Stimulated activated CD4-positive, alpha-beta T cell treated with anti-CD3 and anti-CD28 coated beads, Interleukin-2, amount 100 ng/mL, for 24 hours (primary cell): Measurements from ENCODE around the gene SLC28A1.

Experiments
- DNase-seq, 2 donors: peaks; one replicate each; pipeline ENCODE4 v3.0.0-alpha.2; 2020

The SLC28A1 gene

GRCh38 chr15:84887938-84888337 is 3.5 kb downstream of the SLC28A1 start:
- no peak for DNase-seq

DNA sequence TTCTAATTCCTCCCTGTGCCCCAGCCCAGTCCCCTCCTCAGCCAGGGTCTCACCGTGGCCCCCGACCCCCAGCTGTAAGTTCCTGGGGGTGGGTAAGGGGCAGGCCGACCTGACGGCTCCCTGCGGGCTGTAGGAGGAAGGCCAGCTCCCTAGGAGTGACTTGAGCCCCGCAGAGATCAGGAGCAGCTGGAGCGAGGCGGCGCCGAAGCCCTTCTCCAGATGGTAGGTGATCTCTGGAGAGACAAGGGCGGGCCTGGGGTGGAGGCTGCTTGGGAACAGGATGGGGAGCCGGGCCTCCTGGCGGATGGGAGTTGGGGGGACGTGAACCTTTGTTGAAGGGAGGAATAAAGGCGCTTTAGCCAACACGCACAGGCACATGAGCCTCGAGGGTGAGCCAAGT is 4.2 kb downstream of the SLC28A1 start:
- DNase-seq: no peak

GRCh38 chr15:84889313-84889990 is 5.0 kb downstream of the SLC28A1 start:
- DNase-seq: no peak

DNA sequence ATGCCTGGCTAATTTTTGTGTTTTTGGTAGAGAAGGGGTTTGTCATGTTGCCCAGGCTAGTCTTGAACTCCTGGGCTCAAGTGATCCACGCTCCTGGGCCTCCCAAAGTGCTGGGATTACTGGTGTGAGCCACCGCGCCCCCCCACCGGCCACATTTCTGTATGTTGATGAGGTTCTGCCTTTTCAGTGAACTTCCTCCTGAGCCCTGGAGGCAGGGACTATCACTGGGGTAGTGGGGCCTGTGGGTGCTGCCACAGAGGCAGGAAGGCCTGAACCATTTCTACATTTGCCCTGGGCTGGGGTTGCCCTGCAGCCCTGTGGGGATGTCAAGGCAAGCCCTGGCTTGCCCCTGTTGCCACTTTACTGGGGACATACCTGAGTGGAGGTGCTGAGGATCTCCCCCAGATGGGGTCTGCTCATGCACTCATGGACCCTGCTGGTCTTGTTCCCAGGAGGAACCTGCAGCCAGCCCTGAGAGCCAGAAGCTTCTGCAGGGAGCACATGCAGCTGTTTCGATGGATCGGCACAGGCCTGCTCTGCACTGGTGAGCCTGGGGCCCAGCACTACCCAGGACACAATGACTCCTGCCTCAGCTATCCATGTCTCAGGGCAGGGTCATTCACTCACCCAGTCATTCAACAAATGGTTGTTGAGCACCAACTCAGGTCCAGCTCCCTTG is 5.7 kb downstream of the SLC28A1 start:
- no peak for DNase-seq

GRCh38 chr15:84890670-84891162 is 6.3 kb downstream of the SLC28A1 start:
- DNase-seq: no peak

GRCh38 chr15:84891339-84891738 is 6.9 kb downstream of the SLC28A1 start:
- no peak for DNase-seq

DNA sequence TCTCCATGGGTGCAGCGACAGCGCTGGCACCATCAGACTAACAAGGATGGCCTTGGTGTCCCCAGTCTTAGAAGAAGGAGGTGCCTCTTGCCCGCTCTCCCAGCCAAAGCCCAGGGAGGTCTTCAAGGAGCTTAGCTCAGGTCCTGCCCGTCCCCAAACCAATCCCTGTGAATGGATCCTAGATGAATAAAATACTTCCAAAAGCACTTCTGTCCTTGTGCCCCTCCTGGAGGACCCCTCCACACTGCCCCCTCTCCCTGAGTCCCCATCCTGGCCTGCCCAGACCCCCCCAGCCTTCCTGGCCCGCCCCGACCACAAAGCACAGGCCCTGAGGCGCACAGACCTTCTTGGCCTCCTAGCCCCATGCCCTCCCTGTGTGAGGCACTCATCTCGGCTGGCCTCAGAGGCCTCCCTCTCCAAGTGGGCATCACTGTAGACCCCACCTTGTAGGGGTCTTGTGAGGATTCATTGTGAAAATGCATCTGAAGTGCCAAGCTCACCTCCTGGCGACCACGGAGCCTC is 8.4 kb downstream of the SLC28A1 start:
- no peak for DNase-seq

DNA sequence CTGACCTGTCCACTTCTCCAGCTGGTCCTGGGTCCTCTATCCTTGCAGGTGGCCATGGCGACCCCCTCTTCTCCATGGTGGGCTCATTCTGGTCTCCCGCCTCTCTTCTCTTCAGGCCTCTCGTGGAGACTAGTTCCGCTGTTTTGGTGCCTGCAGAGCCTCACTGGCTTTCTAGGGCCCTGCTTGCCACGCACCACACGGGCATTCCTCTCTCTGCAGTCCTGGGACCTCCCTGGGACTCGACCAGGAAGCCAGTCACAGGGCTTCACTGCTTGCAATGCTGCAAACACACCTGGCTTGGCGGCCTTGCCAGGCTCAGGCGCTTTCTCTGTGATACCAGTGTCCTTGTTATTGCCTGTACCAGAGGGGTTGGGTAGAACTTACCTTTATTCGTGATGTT is 9.1 kb downstream of the SLC28A1 start:
- DNase-seq: no peak

GRCh38 chr15:84894736-84895425 is 10.4 kb downstream of the SLC28A1 start:
- DNase-seq: no peak

- no peak for DNase-seq
These were observed 14.3 kb downstream of the SLC28A1 start for GRCh38 chr15:84898761-84899160.

GRCh38 chr15:84899750-84900149 is 15.3 kb downstream of the SLC28A1 start:
- DNase-seq: no peak

- DNase-seq: no peak
These were observed 17.1 kb downstream of the SLC28A1 start for GRCh38 chr15:84901540-84901939.

- no peak for DNase-seq
These were observed 19.3 kb downstream of the SLC28A1 start for GRCh38 chr15:84903751-84904150.

GRCh38 chr15:84904419-84904818 is 20.0 kb downstream of the SLC28A1 start:
- DNase-seq: no peak

DNA sequence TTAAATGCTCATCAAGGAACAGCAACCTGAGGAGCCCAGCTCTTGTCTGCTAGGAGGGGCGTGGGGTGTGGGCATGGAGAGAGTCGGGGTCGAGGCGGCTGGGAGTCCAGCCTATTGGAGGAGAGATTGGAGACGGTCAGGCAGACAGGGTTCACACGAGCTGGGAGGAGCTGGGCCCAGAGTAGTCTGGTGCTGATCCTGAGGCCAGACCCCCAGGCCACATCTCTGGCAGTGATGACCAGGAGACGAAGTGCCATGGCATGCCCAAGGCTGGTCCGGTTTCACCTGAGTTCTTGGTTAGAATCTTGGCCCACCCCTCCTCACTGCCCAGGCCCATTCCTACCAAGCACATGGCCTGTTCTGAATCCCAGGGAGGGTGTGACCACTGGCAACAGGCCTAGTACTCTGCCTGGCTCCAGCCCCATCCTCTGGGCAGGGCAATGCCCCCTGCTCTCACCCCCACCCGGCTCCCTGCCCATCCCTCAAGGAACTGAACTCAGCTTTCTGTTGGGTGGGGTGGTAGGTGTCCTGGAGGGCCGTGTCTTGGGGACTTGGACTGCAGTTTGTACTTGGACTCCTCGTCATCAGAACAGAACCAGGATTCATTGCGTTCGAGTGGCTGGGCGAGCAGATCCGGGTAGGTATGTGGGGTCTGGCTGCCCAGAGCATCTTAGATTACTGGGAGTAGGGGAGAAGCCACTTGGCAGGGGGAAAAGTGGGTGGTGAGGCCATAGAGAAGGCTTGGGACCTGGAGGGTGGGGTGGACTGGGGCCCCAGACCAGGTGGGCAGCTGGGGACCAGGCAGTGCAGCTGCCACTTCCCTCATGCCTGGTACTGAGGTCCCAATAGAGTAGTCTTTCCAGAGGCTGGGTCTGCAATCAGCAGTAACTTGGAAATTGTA is 20.8 kb downstream of the SLC28A1 start:
- DNase-seq: no peak

- DNase-seq: no peak
These were observed 23.3 kb downstream of the SLC28A1 start for GRCh38 chr15:84907731-84908130.

- DNase-seq: no peak
These were observed 24.1 kb downstream of the SLC28A1 start for GRCh38 chr15:84908564-84908963.

GRCh38 chr15:84909029-84909428 is 24.6 kb downstream of the SLC28A1 start:
- DNase-seq: no peak

GRCh38 chr15:84909782-84910181 is 25.3 kb downstream of the SLC28A1 start:
- no peak for DNase-seq

DNA sequence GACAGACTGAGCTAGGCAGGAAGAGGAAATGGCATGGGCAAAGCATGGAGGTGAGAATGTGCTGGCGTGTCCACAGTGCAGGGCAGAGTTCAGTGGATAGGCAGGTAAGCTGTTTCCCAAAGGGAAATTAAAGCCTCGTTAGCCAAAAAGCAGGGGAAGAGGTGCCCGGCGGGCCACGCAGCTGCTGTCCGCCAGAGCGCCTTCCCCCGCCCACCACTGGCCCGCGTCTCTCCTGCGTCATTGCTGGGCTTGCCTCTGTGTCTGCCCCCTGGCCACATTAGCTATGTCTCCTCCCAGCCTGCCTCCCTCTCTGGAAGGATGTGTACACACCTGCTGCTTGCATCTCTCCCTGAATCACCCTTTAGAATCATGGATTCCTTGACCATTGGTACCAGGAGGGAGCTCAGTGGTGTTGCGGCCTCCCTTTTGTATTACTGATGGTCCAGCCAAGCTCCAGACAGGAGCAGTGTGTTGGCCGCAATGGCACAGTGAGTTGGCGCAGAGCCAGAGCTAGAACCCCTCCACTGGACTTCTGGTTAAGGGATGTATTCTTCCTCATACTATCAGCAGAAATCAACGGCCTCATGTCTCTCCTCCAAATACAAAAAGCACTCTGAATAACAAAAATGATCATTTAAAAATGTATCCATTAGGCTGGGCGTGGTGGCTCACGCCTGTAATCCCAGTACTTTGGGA is 26.6 kb downstream of the SLC28A1 start:
- DNase-seq: no peak

GRCh38 chr15:84911879-84912660 is 27.6 kb downstream of the SLC28A1 start:
- DNase-seq: no peak
